Keratinocyte (primary cell): ENCODE data around the gene THUMPD1. TPM values are rescaled to one million over a fixed set of nuclear protein-coding genes. Genes with fewer than 3 reads are reported as not detected.

ENCODE experiments used
- DNase-seq: peaks from one replicate; pipeline ENCODE4 v3.0.0-alpha.2; 2011; ENCODE audit warnings: low read depth, missing footprints, low spot score
- FAIRE-seq: peaks from 2 replicates; lab custom pipeline; 2011; peaks lifted over from hg19 to GRCh38; lab: Jason Lieb, UNC
- H2AFZ ChIP-seq: 2 replicates; pipeline ENCODE4 v1.6.0; 2012; ENCODE audit warnings: low read length, control low read depth, inconsistent platforms; ENCODE audit not compliant: control insufficient read depth
- H3K27ac ChIP-seq: 2 replicates; pipeline ENCODE4 v1.5.1; 2011; ENCODE audit warnings: low read length; ENCODE audit not compliant: control insufficient read depth, insufficient read depth
- H3K27me3 ChIP-seq: 3 replicates; pipeline ENCODE4 v1.6.0; 2011; ENCODE audit warnings: low read length; ENCODE audit not compliant: control insufficient read depth, insufficient read depth; ENCODE audit errors: extremely low read depth
- H3K36me3 ChIP-seq, 2 experiments: 2 replicates in 1 of 2; 3 replicates in 1 of 2; pipeline ENCODE4 v1.5.1; 2011; ENCODE audit warnings: low read length in 2 of 2, mild to moderate bottlenecking in 1 of 2; ENCODE audit not compliant: control insufficient read depth in 2 of 2, insufficient read depth in 2 of 2; ENCODE audit errors: extremely low read depth in 1 of 2
- H3K4me1 ChIP-seq: 3 replicates; pipeline ENCODE4 v1.5.1; 2011; ENCODE audit warnings: low read length; ENCODE audit not compliant: control insufficient read depth, insufficient read depth; ENCODE audit errors: extremely low read depth
- H3K4me2 ChIP-seq: 3 replicates; pipeline ENCODE4 v1.6.0; 2011; ENCODE audit warnings: low read depth, low read length; ENCODE audit not compliant: control insufficient read depth, insufficient read depth; ENCODE audit errors: extremely low read depth
- H3K4me3 ChIP-seq, 3 experiments: fragments of 200-600 bp in 1 of 3; sonication (generic) in 1 of 3; 2 replicates in 2 of 3; 3 replicates in 1 of 3; pipeline ENCODE4 v1.5.1; 2011 to 2016; ENCODE audit warnings: low read length in 3 of 3, mild to moderate bottlenecking in 3 of 3, control low read depth in 2 of 3, inconsistent platforms in 1 of 3, low read depth in 1 of 3, mixed read lengths in 1 of 3, mixed run types in 1 of 3, moderate library complexity in 1 of 3; ENCODE audit not compliant: control insufficient read depth in 2 of 3, insufficient read depth in 2 of 3; ENCODE audit errors: extremely low read depth in 1 of 3
- H3K79me2 ChIP-seq: 2 replicates; pipeline ENCODE4 v1.6.0; 2012; ENCODE audit warnings: low read length; ENCODE audit not compliant: control insufficient read depth, insufficient read depth
- H3K9ac ChIP-seq: 3 replicates; pipeline ENCODE4 v1.6.0; 2011; ENCODE audit warnings: low read length; ENCODE audit not compliant: control insufficient read depth, insufficient read depth; ENCODE audit errors: extremely low read depth
- H3K9me1 ChIP-seq: 3 replicates; pipeline ENCODE4 v1.6.0; 2011; ENCODE audit warnings: low read length; ENCODE audit not compliant: control insufficient read depth, insufficient read depth; ENCODE audit errors: extremely low read depth
- H3K9me3 ChIP-seq: 2 replicates; pipeline ENCODE4 v1.5.1; 2012; ENCODE audit warnings: low read depth, low read length; ENCODE audit not compliant: control insufficient read depth
- H4K20me1 ChIP-seq: 3 replicates; pipeline ENCODE4 v1.6.0; 2011; ENCODE audit warnings: low read length; ENCODE audit not compliant: control insufficient read depth, insufficient read depth; ENCODE audit errors: extremely low read depth
- EZH2 ChIP-seq: IDR thresholded peaks from one replicate; pipeline ENCODE4 v1.6.1; 2012; ENCODE audit warnings: inconsistent platforms, mild to moderate bottlenecking, low read length, moderate library complexity
- dilution Hi-C: fragments of 300-500 bp; cut with MboI; formaldehyde crosslinking; loops from one replicate; pipeline ENCODE4 v1.7.0; 2020; ENCODE audit warnings: low sequenced_read_pairs; ENCODE audit not compliant: extremely low pct_ligation_motif_present
- polyA plus RNA-seq, 5 experiments: library from polyadenylated mRNA; depleted of rRNA in 3 of 5; stranded (reverse) in 3 of 5; stranded (forward) in 1 of 5; unstranded in 1 of 5; fragments of >200 nt; gene quantifications; 1 replicate in 1 of 5; 2 replicates in 3 of 5; 3 replicates in 1 of 5; pipeline versions ENCODE4 v1.2.1 to v1.2.3, GENCODE V29; 2011 to 2012; ENCODE audit warnings: missing spikeins in 2 of 5, low read depth in 1 of 5, low replicate concordance in 1 of 5
- TF ChIP-seq, protein P1 (sequence below), 3 experiments: IDR thresholded peaks in 1 of 3; conservative IDR thresholded peaks in 1 of 3; optimal IDR thresholded peaks in 1 of 3; 2 replicates in 2 of 3; 3 replicates in 1 of 3; pipeline versions ENCODE3 to v1.5.1; 2011; ENCODE audit warnings: low read length in 3 of 3, mild to moderate bottlenecking in 3 of 3, moderate library complexity in 2 of 3, control low read depth in 1 of 3, inconsistent platforms in 1 of 3; ENCODE audit not compliant: insufficient read depth in 2 of 3; ENCODE audit errors: extremely low read depth in 1 of 3

Gene THUMPD1
- polyA plus RNA-seq, 1 donor (not counting 4 experiments of a cell fraction or from before 2014, with no cell fraction given), result 25.9 TPM

DNA sequence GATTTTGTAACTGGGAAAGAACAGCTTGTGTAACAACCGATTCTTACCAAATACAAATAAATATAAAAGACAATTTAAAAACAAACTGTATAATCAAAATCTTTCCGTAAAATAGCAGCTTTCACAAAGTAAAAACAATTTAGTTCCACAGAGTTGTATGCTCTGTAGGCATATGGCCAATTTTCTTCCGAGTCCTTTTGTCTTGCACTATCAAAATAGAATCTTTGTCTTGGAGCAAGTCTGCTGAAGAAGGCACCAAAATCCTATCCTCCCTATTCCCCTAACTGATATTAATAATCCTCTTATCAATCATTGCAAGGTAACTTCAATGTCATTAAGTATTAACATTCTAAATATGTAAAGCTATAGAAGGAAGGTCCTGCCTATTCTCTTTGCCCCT lies 7.6 kb downstream of the THUMPD1 start:
- Histone ChIP-seq H3K9me3 (no peaks in the 10 kb centered on the region), H3K9ac (no peak overlapping the region), H2AFZ (no peak overlapping the region), H3K9me1 (no peaks in the 10 kb centered on the region), H4K20me1 (no peaks in the 10 kb centered on the region), H3K4me2 (no peak overlapping the region), H3K27me3 (no peaks in the 10 kb centered on the region), H3K36me3 (peaks cover 17 to 22% of the 10 kb centered on the region in 2 experiments), H3K4me1 (no peaks in the 10 kb centered on the region), H3K27ac (no peak overlapping the region), H3K4me3 (no peak overlapping the region), H3K79me2 (peaks cover 9% of the 10 kb centered on the region)
- DNase-seq, result no peak
- dilution Hi-C loops, result no loop called here
- FAIRE-seq, result no peak
- TF ChIP-seq, protein P1, sequence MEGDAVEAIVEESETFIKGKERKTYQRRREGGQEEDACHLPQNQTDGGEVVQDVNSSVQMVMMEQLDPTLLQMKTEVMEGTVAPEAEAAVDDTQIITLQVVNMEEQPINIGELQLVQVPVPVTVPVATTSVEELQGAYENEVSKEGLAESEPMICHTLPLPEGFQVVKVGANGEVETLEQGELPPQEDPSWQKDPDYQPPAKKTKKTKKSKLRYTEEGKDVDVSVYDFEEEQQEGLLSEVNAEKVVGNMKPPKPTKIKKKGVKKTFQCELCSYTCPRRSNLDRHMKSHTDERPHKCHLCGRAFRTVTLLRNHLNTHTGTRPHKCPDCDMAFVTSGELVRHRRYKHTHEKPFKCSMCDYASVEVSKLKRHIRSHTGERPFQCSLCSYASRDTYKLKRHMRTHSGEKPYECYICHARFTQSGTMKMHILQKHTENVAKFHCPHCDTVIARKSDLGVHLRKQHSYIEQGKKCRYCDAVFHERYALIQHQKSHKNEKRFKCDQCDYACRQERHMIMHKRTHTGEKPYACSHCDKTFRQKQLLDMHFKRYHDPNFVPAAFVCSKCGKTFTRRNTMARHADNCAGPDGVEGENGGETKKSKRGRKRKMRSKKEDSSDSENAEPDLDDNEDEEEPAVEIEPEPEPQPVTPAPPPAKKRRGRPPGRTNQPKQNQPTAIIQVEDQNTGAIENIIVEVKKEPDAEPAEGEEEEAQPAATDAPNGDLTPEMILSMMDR (optimal IDR thresholded peaks at IDR 0.05 in 1 of 3, IDR thresholded peaks at IDR 0.05 in 1 of 3, conservative IDR thresholded peaks at IDR 0.05 in 1 of 3; ENCODE audit: extremely low read depth in 1 of 3, insufficient read depth in 2 of 3, low read length in 3 of 3), result no peak
- TF ChIP-seq EZH2, result no peak

DNA sequence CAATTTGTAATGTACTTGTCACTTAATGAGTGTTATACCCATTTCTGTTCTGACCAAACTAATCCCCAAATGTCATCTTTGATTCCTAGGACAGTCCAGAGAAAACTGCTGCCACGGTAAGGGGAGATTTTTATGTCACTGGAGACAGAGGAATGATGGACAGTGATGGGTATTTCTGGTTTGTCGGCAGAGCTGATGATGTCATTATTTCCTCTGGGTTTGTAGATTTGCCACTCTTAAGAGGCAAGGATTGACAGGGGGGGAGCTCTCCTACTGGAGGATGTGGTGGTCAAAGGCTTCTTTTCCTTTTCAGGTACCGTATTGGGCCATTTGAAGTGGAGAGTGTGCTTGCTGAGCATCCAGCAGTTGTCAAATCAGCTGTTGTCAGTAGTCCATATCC lies 12.5 kb downstream of the THUMPD1 start:
- Histone ChIP-seq H4K20me1 (no peaks in the 10 kb centered on the region), H3K27ac (no peak overlapping the region), H2AFZ (no peak overlapping the region), H3K9me3 (no peaks in the 10 kb centered on the region), H3K9me1 (no peaks in the 10 kb centered on the region), H3K9ac (no peak overlapping the region), H3K36me3 (no peaks in the 10 kb centered on the region), H3K4me3 (no peak overlapping the region), H3K4me2 (no peak overlapping the region), H3K27me3 (no peaks in the 10 kb centered on the region), H3K4me1 (no peaks in the 10 kb centered on the region), H3K79me2 (no peaks in the 10 kb centered on the region)
- no peak for DNase-seq
- no peak for FAIRE-seq
- no peak for TF ChIP-seq EZH2
- TF ChIP-seq, protein P1 (optimal IDR thresholded peaks at IDR 0.05 in 1 of 3, IDR thresholded peaks at IDR 0.05 in 1 of 3, conservative IDR thresholded peaks at IDR 0.05 in 1 of 3; ENCODE audit: extremely low read depth in 1 of 3, insufficient read depth in 2 of 3, low read length in 3 of 3), result no peak
- dilution Hi-C loops, result no loop called here
